AG09309 (cell line): Measurements from ENCODE around the gene RYR2.

ENCODE experiments used
- DNase-seq: peaks from one replicate; pipeline ENCODE4 v3.0.0-alpha.2; 2010; ENCODE audit warnings: low read depth
- H3K4me3 ChIP-seq: 2 replicates; pipeline ENCODE4 v1.5.1; 2011; ENCODE audit warnings: mild to moderate bottlenecking, low read depth, low read length, moderate library complexity; ENCODE audit not compliant: control insufficient read depth
- CTCF ChIP-seq: IDR thresholded peaks from 2 replicates; pipeline ENCODE4 v1.5.1; 2011; ENCODE audit warnings: mild to moderate bottlenecking, low read depth, low read length, inconsistent platforms; ENCODE audit not compliant: insufficient read depth, control insufficient read depth; ENCODE audit errors: missing control alignments

RYR2 gene

DNA sequence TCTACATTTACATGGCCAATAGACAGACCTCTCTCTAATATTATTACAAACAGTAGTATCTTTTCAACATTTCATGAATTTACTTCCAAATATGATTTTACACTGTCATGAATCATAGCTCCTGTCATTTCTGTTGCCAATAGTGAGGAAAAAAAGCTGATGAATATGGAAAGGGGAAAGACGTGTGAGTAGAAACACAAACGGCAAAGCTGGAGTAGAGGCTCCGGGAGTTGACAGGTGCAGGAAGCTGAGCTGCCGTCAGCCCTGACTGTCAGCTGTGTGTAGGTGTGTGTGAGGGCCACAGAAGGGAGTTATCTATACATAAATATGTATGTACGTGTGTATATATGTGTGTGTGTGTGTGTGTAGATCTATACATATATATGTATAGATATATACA, 431.9 kb downstream of the RYR2 start:
- H3K4me3 ChIP-seq = no peak overlapping the region
- TF ChIP-seq CTCF = no peak
- DNase-seq = no peak

DNA sequence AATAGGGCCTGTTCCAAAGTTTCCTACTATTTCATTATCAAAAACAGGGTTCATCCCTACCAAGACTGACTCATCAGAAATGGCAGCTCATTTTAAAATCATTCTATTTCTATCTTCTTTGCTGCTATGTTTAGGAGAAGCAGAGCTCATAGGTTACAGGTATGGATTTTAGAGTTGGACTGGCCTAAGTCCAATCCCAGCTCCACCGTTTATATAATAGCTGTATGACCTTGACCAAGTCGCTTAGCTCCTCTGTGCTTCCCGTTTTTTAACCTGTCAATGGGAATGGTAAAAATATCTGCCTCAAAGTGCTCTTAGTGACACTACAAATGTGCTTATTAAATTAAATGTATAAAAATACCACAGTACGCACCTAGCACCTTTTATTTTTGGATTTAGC, 436.1 kb downstream of the RYR2 start:
- no peak for DNase-seq
- H3K4me3 ChIP-seq = no peak overlapping the region
- no peak for TF ChIP-seq CTCF

GRCh38 chr1:237478842-237479241, 436.9 kb downstream of the RYR2 start:
- no peak overlapping the region for H3K4me3 ChIP-seq
- DNase-seq = no peak
- no peak for TF ChIP-seq CTCF

DNA sequence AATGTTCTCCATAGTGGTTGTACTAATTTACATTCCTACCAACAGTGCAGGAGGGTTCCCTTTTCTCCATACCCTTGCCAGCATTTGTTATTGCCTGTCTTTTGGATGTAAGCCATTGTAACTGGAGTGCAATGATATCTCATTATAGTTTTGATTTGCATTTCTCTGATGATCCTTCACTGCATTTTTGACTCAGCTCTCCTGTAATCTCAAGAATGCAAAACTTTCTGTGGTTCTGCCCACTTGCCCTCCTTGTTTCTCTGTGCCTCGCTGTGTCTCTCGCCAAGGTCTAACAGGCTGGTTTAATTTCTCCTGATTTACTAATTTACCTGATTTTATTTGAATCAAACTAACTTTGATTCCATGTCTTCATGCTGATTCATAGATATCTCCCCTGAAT, 440.8 kb downstream of the RYR2 start:
- DNase-seq = no peak
- no peak for TF ChIP-seq CTCF
- H3K4me3 ChIP-seq = no peak overlapping the region

GRCh38 chr1:237492359-237492758, 450.4 kb downstream of the RYR2 start:
- H3K4me3 ChIP-seq = no peak overlapping the region
- TF ChIP-seq CTCF = no peak
- DNase-seq = no peak

- H3K4me3 ChIP-seq = no peak overlapping the region
- TF ChIP-seq CTCF = no peak
- no peak for DNase-seq
Measured at GRCh38 chr1:237500566-237500965, 458.6 kb downstream of the RYR2 start.

DNA sequence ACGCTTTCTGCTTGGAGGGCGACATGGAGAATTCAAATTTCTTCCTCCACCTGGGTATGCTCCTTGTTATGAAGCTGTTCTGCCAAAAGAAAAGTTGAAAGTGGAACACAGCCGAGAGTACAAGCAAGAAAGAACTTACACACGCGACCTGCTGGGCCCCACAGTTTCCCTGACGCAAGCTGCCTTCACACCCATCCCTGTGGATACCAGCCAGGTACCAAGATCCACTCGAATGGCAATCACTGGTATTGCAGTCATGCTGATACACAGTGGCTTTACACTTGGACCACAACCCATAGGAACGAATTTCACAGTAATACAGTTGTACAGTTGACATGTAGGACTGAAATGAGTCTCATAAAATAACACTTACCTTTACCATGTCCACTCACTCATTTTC, 461.3 kb downstream of the RYR2 start:
- TF ChIP-seq CTCF = no peak
- no peak for DNase-seq
- no peak overlapping the region for H3K4me3 ChIP-seq
